Measurements from ENCODE around the gene CDRT15. TPM values are rescaled to one million over a fixed set of nuclear protein-coding genes. Genes with fewer than 3 reads are reported as not detected.

The CDRT15 gene
- total RNA-seq, 1 experiment from 2014 or later, result not detected

DNA sequence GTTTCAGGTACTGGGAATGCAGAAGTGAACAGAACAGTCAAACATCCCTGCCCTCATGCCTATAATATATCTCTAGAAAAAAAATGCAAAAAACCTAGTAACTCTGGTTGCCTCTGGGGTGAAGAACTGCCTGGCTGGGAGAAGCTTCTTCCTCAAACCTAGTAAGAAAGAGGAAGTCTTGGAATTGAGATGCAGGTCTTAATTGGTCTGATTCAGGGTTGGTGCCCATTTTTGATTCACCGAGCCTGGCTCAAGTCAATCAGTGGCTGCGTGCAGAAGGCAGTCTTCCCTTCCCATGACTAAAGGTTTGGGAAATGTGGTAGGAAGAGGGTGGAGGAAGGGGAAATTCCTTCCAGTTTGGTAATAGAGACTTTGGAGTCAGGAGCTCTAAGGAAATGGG is 22.4 kb downstream of the CDRT15 start:
- Histone ChIP-seq H3K36me3 (no peaks in the 10 kb centered on the region), H3K4me3 (no peak overlapping the region), H3K27me3 (no peaks in the 10 kb centered on the region), H3K9me3 (no peaks in the 10 kb centered on the region)
- DNase-seq, result no peak

DNA sequence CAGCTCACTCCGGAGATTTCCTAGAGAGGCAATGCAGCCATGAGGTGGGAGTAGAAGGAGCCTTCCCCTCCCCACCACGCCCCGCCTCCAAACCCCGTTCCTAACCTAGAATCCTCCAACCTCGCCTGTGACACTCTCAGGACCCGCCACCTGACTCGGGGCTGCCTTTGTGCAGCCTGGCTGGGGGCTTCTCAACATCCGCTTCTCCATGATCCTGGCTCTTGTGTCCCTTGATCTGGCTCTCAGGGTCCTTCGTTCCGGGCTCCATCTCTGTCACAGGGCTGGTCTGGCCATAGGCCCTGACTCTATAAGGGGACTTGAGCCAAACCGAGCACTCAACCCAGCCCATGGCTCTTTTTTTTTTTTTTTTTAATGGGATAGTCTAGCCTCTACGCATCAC is 24.3 kb downstream of the CDRT15 start:
- no peak overlapping the region for H3K4me3 ChIP-seq
- H3K9me3 ChIP-seq, result no peaks in the 10 kb centered on the region
- DNase-seq, result no peak
- H3K27me3 ChIP-seq, result no peaks in the 10 kb centered on the region
- H3K36me3 ChIP-seq, result no peaks in the 10 kb centered on the region

DNA sequence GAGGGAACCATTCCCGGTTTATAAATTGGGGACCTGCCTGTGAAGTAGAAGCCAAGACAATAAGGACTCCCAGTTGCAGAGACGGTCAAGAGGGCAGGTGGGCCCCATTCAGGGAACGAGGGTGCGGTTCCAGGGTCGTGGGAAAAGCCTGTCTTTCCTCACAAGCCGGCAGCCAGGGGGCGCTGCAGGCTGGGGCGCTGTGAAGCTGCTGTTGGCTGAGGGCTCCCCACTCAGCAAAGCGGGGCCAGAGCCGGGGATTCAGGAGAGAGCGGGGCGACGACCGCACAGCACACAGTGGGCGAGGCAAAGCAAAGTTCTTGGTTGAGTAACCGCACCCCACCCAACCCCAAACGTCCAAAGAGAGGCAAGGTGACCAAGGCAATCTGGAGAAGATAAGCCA is 24.9 kb downstream of the CDRT15 start:
- H3K4me3 ChIP-seq, result no peak overlapping the region
- no peaks in the 10 kb centered on the region for H3K36me3 ChIP-seq
- no peaks in the 10 kb centered on the region for H3K27me3 ChIP-seq
- DNase-seq, result no peak
- no peaks in the 10 kb centered on the region for H3K9me3 ChIP-seq

DNA sequence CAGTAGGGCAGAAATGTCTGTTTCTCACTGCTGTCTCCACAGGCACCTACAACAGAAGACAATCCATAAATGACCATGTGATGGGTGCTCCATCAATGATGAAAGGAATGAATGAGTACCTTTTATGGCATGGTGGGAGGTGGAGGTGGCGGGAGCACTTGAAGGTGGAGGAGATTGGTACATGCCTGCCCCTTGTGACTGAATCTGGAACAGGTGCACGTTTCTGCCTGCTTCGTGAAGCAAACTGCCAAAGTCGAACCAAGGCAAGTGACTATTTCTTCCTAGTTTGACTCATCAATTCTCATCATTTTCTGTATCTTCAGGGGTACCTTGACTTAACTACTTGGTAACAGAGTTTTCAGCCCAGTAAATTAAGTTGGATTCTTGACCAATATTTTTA is 25.4 kb downstream of the CDRT15 start:
- DNase-seq, result no peak
- H3K27me3 ChIP-seq, result no peaks in the 10 kb centered on the region
- H3K4me3 ChIP-seq, result no peak overlapping the region

DNA sequence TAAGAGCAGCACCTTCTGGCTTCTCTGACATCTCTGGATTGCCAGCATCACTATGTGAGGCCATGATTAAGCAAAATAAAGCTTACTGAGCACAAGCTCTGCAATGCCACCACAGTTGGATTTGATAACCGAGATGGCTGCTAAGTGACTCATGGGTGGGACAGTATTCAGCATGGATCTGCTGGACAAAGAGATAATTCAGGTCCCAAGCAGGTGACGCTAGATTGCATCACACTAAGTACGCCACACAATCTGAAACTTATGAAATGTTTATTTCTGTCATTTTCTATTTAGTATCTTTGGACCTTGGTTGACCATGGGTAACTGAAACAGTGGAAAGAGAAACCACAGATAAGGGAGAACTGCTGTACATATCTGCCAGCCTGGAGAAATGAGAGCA is 27.4 kb downstream of the CDRT15 start:
- no peaks in the 10 kb centered on the region for H3K36me3 ChIP-seq
- H3K27me3 ChIP-seq, result no peaks in the 10 kb centered on the region
- DNase-seq, result no peak
- H3K4me3 ChIP-seq, result no peak overlapping the region
- no peaks in the 10 kb centered on the region for H3K9me3 ChIP-seq

More for the DNA sequence above, 25.4 kb downstream of the CDRT15 start:
- Histone ChIP-seq H3K9me3 (no peaks in the 10 kb centered on the region), H3K36me3 (no peaks in the 10 kb centered on the region)

DNA sequence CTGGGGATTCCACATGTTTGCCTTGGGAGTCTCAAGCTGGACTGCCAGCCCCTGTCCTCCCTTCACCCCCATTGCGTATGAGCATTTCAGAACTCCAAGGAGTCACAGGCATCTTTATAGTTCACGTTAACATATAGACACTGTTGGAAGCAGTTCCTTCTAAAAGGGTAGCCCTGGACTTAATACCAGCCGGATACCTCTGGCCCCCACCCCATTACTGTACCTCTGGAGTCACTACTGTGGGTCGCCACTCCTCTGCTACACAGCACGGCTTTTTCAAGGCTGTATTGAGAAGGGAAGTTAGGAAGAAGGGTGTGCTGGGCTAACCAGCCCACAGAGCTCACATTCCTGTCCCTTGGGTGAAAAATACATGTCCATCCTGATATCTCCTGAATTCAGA is 28.9 kb downstream of the CDRT15 start:
- Histone ChIP-seq H3K36me3 (no peaks in the 10 kb centered on the region), H3K9me3 (no peaks in the 10 kb centered on the region), H3K27me3 (no peaks in the 10 kb centered on the region), H3K4me3 (no peak overlapping the region)
- DNase-seq, result no peak

DNA sequence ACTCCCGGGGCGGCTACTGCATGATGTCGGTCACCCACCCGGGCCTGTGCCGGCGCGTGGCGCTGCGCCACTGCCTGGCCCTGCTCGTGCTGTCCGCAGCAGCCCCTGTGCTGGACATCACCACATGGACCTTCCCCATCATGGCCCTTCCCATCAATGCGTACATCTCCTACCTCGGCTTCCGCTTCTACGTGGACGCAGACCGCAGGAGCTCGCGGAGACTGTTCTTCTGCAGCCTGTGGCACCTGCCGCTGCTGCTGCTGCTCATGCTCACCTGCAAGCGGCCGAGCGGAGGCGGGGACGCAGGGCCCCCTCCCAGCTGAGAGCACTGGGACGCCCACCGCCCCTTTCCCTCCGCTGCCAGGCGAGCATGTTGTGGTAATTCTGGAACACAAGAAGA is 29.8 kb downstream of the CDRT15 start:
- H3K4me3 ChIP-seq, result no peak overlapping the region
- H3K27me3 ChIP-seq, result no peaks in the 10 kb centered on the region
- no peak for DNase-seq

DNA sequence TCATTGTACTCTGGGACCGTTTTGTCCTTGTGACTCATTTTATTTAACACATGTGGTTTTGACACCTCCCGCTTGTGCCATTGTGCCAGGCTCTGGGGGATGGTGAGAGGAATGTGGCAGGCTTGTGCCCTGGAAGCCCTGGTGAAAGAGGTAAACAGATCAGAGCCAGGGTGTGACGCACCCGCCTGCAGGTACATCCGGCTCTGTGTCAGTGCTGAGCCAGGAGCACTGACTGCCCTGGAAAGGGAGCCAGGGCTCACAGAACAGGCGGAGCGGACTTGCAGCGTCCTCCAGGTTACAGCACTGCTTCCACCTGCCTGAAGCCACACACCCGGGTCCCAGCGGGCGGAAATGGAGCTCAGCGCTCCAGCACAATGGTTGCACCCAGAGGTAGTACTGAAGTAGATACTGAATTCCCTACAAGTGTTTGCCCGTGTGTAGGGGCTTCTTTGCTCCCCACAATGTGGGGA is 30.6 kb downstream of the CDRT15 start:
- Histone ChIP-seq H3K9me3 (no peaks in the 10 kb centered on the region), H3K36me3 (no peaks in the 10 kb centered on the region), H3K4me3 (no peak overlapping the region), H3K27me3 (no peaks in the 10 kb centered on the region)
- no peak for DNase-seq

More for the DNA sequence above, 29.8 kb downstream of the CDRT15 start:
- no peaks in the 10 kb centered on the region for H3K9me3 ChIP-seq
- H3K36me3 ChIP-seq, result no peaks in the 10 kb centered on the region

DNA sequence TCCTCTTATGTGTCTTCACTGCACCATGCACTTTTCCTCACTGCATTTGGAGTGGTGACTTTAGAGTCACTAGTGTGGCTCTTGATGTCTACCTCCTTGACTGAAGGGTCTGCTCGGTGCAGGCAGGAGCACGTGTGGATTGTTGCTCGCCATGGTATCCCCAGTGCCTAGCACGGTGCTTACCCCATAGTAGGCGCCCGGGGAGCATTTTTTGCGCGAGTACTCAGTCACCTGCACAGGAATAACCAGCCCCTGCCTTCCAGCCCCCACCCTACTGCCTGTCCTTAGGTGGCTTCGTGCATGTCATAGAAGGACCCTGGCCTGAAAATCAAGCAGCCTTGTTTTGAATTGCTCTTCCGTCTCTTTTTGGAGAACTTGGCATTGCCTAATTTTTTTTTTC is 31.3 kb downstream of the CDRT15 start:
- H3K27me3 ChIP-seq, result no peaks in the 10 kb centered on the region
- H3K36me3 ChIP-seq, result no peaks in the 10 kb centered on the region
- DNase-seq, result no peak
- H3K9me3 ChIP-seq, result no peaks in the 10 kb centered on the region
- H3K4me3 ChIP-seq, result no peak overlapping the region

DNA sequence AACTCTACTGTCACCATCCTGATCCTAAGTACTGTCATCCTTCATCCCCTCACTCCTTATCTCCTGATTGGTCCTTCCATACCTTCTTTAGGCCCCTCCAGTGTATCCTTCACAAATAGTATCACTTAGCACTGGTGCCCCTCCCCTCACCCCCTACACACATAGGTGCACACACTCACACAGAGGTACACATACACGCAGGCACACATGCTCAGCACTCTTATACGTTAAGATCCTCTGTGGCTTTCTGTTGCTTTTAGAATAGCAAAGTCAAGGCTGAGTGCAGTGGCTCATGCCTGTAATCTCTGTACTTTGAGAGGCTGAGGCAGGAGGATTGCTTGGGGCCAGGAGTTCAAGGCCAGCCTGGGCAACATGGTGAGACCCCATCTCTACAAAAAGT is 32.1 kb downstream of the CDRT15 start:
- Histone ChIP-seq H3K9me3 (no peaks in the 10 kb centered on the region), H3K36me3 (no peaks in the 10 kb centered on the region), H3K27me3 (no peaks in the 10 kb centered on the region), H3K4me3 (no peak overlapping the region)
- DNase-seq, result no peak

DNA sequence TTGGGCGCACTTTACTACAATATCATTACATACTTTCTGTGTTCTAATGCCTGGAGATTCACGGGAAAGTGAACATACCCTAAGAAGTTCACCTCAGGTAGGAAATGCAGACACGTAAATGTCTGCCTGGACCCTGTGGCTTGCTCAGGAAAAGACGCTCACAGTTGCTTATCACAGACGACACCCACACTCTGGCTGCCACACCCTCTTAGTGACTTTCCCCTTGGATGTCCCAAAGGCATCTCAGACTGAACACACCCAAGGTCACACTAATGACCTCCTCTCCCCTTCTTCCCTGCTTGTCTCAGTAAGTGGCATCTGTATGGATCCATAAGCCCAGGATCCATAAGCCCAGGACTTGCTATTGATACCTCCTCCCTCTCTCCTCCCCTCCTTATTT is 32.6 kb downstream of the CDRT15 start:
- H3K9me3 ChIP-seq, result no peaks in the 10 kb centered on the region
- no peaks in the 10 kb centered on the region for H3K27me3 ChIP-seq
- no peaks in the 10 kb centered on the region for H3K36me3 ChIP-seq
- H3K4me3 ChIP-seq, result no peak overlapping the region
- DNase-seq, result no peak

DNA sequence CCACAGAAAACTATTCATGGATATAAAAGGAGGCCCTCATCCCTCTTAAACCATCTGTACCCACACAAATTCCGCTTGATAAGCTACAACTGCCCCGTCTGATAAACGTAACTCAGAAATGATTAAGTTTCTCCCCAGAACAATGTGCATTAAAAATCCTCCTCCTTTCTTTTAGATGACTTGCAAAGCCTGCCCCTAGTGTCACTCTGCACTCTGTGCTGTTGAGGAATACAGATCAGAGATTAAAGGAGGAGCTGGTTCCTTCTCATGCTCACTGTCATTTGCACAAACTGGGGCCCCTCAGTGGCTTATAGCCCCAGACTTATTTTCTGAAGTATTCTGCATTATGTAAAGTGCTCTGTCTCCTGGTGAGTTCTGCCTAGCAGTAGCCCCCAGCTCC is 33.3 kb downstream of the CDRT15 start:
- no peak for DNase-seq
- Histone ChIP-seq H3K27me3 (no peaks in the 10 kb centered on the region), H3K9me3 (no peaks in the 10 kb centered on the region), H3K36me3 (no peaks in the 10 kb centered on the region), H3K4me3 (no peak overlapping the region)

DNA sequence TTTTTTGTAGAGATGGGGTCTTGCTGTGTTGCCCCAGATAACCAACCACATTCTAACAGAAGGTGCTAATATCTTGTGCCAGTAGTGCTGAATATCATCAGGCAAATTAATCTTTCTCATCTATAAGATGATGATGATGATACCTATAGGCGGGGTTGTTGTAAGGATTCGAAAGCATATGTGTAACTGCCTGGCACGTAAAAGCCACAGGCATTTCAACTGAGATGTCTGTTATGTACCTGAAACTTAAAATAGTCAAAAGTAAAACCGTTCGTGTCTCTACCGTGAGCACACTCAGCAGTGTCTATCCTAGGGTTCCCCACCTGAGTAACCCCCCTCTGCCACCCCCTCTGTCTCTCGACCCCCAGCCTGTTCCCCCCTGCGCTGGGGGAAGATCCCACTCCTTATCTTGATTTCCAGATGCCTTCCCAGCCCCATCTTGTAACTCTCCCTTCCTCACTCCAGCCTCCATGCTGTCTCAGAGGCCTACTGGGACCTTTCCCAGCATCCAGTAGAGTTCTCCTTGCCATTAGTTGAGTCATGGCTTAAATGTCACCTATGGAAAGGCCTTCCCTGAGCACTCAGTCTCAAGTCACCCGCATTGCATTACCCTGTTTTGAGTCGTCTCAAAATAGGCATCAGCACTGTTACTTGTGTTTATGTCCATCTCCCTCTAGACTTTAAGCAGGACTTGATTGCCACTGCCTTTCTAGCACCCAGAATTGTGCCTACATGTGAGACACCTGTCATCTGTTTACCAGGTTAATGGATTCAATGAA is 34.1 kb downstream of the CDRT15 start:
- no peaks in the 10 kb centered on the region for H3K9me3 ChIP-seq
- H3K36me3 ChIP-seq, result no peaks in the 10 kb centered on the region
- no peaks in the 10 kb centered on the region for H3K27me3 ChIP-seq
- no peak overlapping the region for H3K4me3 ChIP-seq
- no peak for DNase-seq

DNA sequence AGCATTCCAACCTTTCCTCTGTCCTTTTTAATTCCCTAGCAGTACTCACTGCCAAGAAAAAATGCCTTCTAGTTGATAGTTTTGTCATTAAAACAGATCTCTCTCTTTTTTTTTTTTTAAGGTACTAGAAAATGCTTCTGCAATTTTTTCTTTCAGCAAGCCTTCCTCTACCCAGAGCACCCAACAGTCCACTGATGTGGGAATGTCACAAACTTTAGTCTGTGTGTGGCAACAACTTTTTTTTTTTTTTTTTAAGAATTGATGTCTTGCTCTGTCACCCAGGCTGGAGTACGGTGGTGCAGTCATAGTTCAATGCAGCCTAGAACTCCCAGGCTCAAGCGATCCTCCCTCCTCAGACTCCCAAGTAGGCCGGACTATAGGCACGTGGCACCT is 34.7 kb downstream of the CDRT15 start:
- DNase-seq, result no peak
- H3K4me3 ChIP-seq, result no peak overlapping the region
- H3K36me3 ChIP-seq, result no peaks in the 10 kb centered on the region
- no peaks in the 10 kb centered on the region for H3K27me3 ChIP-seq
- no peaks in the 10 kb centered on the region for H3K9me3 ChIP-seq

DNA sequence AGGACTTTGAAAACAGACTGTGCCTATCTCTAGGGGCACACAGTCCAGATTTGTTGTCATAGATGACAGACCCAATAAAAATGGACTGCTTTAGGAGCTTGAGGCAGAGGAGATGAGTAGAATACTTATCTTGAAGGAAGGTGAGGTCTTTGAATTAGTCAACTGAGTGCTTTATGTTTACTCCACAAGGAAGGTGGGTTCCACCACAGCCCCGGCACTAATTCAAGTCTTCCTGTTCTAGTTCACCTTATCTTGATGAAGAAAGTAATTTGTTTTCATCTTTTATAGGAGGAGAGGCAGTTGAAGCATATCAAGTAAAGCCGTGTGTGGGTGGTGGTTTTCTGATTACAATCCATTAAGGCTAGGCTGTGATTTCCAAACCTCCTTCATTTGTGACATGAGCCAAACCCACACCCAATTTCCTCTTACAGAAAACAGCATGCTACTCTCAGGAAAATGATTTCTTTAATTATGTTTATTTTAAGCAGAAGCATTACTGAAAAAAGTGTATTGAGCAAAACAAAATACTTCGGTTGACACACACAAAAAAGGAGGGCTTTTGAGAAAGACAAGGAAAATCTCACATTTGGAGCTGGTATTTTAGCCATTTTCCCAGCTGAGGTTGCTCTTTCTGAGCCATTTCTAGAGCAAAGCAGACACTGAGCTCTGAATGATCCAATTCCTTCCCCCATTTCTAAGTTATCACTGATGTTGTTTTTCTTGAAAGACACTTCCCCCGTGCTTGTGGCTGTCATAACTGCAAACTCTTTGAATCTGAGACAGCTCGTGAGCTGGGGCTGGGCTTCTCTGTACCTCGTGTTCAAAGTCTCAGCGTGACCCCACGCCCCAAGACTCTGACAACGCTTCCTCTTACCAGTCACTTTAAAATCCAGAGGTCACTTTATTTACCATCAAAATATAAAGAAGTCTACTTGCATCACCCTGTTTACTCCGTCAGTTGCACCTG is 35.4 kb downstream of the CDRT15 start:
- no peaks in the 10 kb centered on the region for H3K36me3 ChIP-seq
- H3K27me3 ChIP-seq, result no peaks in the 10 kb centered on the region
- no peak for DNase-seq
- no peaks in the 10 kb centered on the region for H3K9me3 ChIP-seq
- H3K4me3 ChIP-seq, result no peak overlapping the region

DNA sequence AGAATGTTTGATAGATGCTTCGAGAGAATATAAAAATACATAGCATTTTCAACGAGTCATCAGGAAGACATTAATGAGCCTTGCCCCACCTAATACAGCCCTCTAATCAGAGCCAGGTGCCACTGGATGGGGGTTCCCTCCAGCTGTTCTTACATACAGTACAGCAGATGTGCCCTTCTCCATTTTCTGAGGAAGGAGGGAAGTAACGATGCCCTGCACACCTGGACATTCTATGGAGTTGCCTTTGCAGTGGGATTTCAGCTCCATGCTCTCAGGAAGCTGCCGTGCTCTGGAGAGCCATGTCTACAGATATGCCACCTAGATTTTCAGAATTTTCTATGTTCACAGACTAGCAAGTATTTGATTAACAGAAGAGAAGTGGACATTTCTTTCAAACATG is 36.3 kb downstream of the CDRT15 start:
- H3K4me3 ChIP-seq, result no peak overlapping the region
- H3K36me3 ChIP-seq, result no peaks in the 10 kb centered on the region
- no peaks in the 10 kb centered on the region for H3K27me3 ChIP-seq
- no peak for DNase-seq
- no peaks in the 10 kb centered on the region for H3K9me3 ChIP-seq

DNA sequence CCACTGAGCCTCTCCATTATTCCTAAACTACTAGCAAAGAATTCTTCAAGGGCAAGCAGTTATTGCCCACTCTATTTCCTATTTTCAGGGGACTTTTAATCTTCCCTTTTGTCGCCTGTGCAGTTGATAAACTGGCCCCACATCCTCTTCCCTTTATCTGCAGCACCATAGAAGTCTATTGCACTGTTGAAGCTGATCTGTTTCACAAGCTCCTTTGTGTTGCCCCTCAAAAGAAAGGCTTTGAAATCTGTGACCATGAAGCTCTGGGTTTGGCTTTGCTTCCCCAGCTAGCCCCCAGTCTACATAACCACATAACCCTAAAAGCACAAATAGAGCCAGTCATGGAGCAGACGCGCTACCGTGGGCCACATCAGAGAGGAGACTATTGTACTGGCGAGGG is 37.1 kb downstream of the CDRT15 start:
- H3K9me3 ChIP-seq, result no peaks in the 10 kb centered on the region
- H3K36me3 ChIP-seq, result no peaks in the 10 kb centered on the region
- H3K27me3 ChIP-seq, result no peaks in the 10 kb centered on the region
- no peak overlapping the region for H3K4me3 ChIP-seq
- no peak for DNase-seq

DNA sequence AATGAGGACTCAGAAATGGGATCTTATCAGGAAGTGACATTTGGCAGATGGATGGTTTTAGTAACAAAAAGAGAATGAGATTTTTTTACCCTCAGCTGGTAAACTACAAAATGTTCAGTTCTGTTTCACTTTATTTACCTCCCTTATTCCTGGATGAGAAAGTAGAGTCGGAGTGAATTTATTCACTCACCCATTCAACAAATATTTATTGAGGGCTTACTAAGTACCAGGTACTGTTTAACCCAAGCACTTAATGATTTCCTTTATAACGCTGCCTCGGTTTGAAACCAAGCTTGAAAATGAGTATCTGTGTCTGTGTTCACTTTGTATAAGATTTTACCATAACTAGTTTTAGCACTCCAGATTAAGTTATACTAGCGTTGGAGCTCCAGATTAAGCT is 38.1 kb downstream of the CDRT15 start:
- no peaks in the 10 kb centered on the region for H3K9me3 ChIP-seq
- no peak for DNase-seq
- no peaks in the 10 kb centered on the region for H3K36me3 ChIP-seq
- H3K4me3 ChIP-seq, result no peak overlapping the region
- H3K27me3 ChIP-seq, result no peaks in the 10 kb centered on the region
